GM12891 (cell line): Measurements from ENCODE around the gene NF1.
"Not testable (repeated sequence)": the region's sequence is repeated elsewhere in the genome, so short reads cannot be mapped to it uniquely, and the experiment has no call there.

Experiments used
- POLR2A ChIP-seq: IDR thresholded peaks from 2 replicates; pipeline ENCODE4 v1.6.1; 2011; ENCODE audit warnings: low read depth, low read length, control low read depth
- POLR2AphosphoS5 ChIP-seq: IDR thresholded peaks from 2 replicates; pipeline ENCODE4 v1.6.1; 2011; ENCODE audit warnings: low read depth, low read length, control low read depth
- SPI1 ChIP-seq: IDR thresholded peaks from 2 replicates; pipeline ENCODE4 v1.6.1; 2011; ENCODE audit warnings: low read depth, low read length, control low read depth
- TAF1 ChIP-seq: IDR thresholded peaks from 2 replicates; pipeline ENCODE4 v1.6.1; 2011; ENCODE audit warnings: low read depth, low read length, control low read depth

DNA sequence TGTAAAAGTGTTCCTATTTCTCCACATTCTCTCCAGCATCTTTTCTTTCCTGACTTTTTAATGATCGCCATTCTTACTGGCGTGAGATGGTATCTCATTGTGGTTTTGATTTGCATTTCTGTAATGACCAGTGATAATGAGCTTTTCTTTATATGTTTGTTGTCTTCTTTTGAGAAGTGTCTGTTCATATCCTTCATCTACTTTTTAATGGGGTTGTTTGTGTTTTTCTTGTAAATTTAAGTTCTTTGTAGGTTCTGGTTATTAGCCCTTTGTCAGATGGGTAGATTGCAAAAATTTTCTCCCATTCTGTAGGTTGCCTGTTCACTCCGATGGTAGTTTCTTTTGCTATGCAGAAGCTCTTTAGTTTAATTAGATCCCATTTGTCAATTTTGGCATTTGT, 81.4 kb downstream of the NF1 start:
- TF ChIP-seq POLR2A, SPI1, POLR2AphosphoS5, TAF1: not testable (repeated sequence)
